HG02588 (cell line): ENCODE results near the gene TMED3.

Source experiments
- ATAC-seq: cut with Tn5 transposase; IDR thresholded peaks from one replicate; pipeline ENCODE4 v1.9.1; 2021; ENCODE audit warnings: mild to moderate bottlenecking, moderate library complexity; ENCODE audit not compliant: unreplicated experiment

The TMED3 gene

DNA sequence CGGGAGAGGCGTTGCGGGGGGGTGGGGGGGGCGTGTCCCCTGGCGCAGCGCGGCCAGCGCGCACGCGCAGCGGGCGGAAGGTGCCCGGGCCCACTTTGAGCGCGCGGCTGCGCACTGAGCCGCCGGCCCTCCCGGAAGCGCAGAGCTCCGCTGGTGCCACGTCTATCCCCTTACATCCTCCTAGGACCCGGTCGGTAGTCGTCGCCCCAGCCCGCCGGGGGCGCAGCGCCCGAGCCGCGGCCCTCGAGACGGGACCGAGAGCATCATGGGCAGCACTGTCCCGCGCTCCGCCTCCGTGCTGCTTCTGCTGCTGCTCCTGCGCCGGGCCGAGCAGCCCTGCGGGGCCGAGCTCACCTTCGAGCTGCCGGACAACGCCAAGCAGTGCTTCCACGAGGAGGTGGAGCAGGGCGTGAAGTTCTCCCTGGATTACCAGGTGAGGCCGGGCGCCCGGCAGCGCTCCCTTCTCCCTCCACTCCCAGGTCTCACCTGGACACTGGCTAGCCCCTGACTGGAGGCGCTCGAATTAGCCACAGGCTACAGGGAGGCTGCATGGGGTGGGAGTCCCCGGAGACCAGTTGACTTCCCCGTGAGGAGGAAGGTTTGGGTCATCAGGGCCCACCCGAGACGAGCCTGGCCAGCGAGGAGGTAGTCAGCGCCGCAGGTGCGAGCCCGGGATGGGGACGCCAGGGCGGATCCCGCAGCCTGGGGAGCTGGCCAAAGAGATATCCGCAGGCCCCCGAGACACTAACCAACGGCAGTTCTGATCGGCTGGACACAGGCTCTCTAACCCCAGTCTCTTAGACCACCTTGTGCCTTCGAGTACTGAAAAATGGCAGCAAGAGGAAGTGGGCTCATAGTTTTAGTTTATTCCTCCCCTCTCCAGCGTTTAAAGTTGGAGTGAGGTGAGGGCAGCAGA lies at the start of gene TMED3:
TMED3 (plus strand) TSS at position 128 of the 916 bp plus-strand sequence; CDS start at position 266, 138 bp downstream.
- ATAC-seq = peak; percentile 83

DNA sequence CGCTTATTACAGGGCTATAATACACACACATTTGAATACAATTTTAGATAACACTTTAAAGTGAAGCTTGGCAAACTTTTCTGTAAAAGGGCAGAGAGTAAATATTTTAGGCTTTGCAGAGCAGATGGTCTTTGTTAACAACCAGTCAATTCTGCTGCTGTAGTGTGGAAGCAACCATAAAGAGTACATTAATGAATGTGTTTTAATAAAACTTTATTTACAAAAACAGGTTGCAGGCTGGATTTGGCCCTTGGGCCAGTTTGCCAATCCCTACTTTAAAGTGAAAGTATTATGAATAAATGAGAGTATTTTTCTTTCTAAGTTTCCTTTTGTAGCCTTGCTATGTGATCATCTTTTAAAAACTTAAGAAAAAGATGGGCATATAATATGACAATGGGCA lies 49.1 kb upstream of the TMED3 start:
- ATAC-seq = no peak

GRCh38 chr15:79265167-79265566 lies 45.7 kb upstream of the TMED3 start:
- no peak for ATAC-seq

GRCh38 chr15:79265987-79266579 lies 44.8 kb upstream of the TMED3 start:
- ATAC-seq = no peak

DNA sequence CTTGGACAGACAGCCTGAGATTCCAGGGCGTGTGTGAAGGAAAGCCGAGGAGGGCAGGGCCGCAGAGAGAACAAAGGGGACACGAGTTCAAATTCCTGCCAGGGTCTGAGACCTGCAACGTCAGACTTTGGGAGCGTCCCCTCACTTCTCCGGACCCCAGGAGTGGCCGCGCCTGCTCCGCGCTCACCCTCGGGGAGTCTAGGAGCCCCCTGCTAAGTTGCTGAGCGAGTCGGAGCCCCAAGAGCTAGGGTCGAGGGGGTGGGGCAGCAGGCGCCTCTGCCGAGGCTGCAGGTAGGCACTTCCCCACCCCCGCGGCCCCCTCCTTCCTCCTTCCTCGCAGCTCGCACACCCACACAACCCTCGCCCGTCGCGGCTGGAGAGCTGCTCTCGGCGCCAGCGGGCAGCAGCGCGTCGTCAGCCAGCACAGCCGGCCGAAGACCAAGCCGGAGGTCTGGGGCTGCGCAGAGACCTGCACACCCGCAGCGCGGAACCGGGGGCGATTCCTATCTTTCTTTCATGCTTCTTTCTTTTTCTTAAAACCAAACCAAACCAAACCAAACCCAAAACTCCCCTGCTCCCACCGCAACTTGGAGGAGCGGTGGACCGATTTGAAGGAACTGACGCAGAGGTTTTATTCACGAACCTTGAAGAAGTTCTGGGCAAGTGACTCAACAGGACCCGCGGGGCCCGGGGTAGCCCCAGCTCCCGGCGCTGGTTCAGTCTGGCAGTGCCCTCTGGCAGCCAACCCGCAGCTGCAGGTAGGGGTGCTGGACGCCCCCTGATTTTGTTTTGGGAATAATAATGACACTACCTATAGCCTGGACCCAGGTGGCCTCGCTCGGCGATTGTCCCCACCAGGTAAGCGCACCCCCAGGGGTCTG lies 28.3 kb upstream of the TMED3 start, which contains the start of gene ANKRD34C:
ANKRD34C (plus strand) TSS at position 352 of the 881 bp plus-strand sequence. CDS start 10,563 bp downstream, outside the sequence.
- no peak for ATAC-seq

DNA sequence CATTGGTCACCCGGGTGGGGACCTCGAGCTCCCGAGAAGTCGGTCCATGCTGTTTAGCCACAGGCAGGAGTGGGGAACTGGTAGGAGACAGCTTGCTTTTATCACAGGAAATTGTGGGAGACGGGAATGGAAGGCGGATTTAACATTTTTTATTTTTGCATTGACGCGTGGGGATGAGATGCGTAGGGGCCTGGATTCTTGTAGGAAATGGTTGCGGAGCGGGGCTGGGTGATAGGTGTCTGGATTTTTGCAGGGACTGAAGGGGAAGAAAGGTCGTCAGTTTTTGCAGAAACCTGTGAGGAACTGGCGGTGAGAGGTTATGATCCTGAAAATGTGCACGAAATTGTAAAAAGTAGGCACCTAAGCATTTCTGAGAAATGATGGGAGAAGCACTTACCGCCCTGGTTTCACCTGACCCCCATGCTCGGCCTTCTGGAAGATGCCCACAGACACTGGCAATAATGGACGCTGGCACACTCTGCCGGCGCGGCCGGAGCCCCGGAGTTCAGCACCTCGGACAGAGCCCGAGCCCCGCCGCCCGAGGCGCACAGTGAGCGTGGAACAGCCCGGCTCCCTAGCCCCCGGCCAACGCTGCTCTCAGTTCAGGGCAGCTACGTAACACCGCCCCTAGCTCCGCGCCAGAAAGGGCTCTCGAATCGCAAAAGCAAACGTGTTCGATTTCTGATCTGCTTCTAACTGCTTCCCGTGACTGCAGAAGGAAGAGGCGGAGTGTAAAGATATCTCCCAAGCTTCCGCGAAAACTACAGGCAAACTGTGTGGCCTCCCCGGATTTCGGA lies 27.5 kb upstream of the TMED3 start:
- ATAC-seq = no peak

DNA sequence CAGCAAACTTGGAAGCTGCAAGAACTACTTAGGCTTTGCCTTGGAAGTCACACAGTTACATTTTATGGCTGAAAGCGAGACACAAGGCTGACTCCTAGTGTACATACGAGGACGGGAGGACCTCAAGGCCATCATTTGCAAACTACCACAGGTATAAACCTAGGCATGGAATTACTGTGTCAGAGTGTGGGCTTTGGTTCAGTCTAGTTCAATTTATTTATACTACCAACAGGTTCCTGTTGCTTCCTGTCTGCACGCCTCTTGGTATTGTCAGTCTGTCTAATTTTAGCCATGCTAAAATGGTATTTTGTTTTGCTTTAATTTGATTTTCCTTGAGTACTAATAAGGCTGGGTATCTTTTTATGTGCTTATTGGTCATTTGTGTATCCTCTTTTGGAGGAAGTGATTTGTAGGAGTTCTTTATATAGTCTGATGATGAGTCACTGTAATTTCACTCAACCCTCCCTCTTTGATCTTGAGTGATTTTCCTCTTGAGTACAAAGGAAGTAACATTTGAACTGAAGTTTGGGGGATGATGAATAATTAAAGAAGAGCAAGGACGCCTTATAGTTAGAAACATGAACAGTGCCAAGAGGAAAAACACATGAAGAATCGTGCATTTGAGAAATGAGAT lies 20.2 kb upstream of the TMED3 start:
- ATAC-seq = no peak

GRCh38 chr15:79292011-79292410 lies 18.9 kb upstream of the TMED3 start:
- no peak for ATAC-seq

DNA sequence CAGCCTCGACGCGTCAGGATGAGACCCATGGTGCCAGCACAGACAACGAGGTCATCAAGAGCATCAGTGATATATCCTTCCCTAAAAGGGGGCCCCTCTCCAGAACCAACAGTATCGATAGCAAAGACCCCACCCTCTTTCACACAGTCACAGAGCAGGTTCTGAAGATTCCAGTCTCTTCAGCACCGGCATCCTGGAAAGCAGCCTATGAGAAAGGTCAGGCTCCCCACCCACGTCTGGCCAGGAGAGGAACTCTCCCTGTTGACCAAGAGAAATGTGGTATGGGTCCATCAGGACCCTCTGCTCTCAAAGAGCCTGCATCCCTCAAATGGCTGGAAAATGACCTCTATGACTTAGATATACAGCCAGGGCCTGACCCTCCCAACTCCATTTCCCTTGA lies 16.8 kb upstream of the TMED3 start:
- no peak for ATAC-seq

DNA sequence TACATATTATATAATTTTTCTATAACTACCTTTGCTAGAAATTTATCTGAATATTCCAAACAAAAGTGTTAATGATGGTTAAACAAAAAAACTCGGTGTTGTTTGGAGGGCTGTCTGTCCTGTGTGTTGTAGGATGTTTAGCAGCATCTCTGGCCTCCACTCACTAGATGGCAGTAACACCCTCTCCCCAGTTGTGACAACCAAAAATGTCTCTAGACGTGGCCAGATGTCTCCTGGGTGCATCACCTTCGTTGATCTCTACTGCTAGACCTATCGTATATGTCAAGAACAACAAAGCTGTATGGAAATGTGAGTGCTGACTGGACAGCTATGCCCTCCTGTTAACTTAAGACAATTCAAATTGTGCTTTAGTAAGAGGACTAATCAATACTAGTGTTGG lies 14.3 kb upstream of the TMED3 start:
- no peak for ATAC-seq

GRCh38 chr15:79299126-79299840 lies 11.6 kb upstream of the TMED3 start:
- no peak for ATAC-seq

DNA sequence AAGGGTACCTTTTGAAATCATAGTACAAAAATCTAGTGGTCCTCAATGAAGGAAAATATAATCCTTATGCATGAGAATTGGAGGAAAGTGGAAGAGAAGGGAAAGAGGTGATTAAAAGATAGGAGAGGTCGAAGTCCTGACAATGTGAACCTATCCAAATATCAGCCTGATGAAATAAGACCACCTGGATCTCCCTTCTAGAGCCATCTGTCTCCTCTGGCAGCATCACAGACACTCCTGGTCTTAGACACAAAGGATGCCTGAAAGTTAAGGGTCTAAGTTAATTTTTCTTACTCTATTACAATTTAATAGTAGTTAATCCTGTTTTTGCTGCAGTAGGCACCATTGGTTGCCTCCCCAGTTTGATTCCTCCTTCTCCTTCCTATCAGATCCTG lies 11.1 kb upstream of the TMED3 start:
- no peak for ATAC-seq

DNA sequence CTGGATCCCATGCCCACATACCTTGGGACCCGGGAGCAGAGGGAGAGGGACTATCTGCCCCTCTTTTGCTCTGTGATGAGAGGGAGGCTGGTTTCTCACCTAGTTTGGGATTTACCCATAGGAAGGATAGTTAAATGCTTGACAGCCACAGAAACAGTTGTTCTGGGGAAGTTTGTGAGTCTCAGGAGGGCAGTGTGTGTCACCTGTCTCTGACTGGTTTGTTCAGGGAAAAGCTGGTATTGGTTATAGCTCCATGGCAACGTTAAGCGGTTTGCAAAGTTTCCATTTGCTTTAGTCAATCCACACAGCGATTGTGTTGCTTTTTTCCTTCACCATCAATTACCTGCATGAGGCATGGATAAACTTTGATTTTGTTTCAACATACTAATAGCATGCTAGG lies 3.7 kb upstream of the TMED3 start:
- ATAC-seq = no peak

- no peak for ATAC-seq
Observed at GRCh38 chr15:79308874-79309273, 2.0 kb upstream of the TMED3 start.

- peak; percentile 35 for ATAC-seq
Observed at GRCh38 chr15:79310612-79310984, 314 bp upstream of the TMED3 start.

DNA sequence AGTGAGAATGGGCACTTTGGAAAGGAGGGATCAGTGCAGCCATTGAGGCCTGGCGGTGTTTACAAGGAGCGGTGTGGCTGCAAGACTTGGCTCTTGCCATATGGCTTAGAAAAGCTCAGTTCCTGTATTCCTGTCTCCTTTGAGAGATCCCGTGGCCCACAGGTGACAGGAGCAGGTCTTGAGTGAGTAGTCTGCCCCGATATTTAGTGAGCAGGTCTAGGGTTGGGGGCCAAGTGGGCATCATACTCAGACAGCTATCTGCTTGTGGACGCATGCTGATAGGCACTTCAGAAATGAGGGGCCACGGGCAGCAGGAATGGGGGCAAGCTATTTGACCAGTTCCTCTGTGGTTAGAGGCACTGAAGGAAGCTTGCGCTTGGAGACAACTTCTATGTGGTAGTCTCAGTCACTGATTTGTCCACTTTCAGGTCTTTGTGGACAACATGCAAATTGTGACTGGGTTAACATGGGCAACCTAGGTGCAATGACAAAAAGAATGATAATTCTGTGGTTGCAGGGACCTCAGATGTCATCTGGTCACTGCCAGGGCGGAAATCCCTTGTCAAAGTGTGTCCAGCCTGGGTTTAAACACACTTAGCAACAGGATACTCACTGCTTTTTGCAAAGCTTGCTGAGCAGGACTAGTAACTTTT lies 1.1 kb downstream of the TMED3 start:
- no peak for ATAC-seq

GRCh38 chr15:79314186-79314585 lies 3.3 kb downstream of the TMED3 start:
- ATAC-seq = no peak

DNA sequence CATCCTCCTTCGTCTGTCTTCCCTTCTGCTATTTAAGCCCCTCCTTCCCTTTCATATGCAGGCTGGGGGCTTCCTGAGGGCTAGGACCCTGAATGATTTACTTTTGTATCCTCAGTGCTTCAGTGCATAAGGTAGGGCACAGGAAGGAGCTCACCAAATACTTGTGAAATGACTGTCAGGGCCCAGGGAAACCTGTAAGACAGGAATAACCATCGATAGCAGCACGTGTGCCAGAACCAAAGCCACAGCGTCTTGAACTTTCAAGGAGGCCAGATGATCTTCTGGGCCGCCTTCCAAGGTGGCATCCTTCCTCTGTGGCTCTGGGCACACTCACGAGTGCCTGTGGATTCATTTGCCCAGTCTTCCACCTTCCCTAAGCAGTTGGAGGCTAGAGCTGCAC lies 3.9 kb downstream of the TMED3 start:
- ATAC-seq = no peak
